ENCODE measurements around the gene HSPG2. TPM values are rescaled to one million over a fixed set of nuclear protein-coding genes. Genes with fewer than 3 reads are reported as not detected.

The HSPG2 gene
- total and polyA plus RNA-seq, 2 donors (not counting 1 experiment from before 2014, with no cell fraction given): 2.0 to 4.5 TPM

GRCh38 chr1:21822349-21822748 is 114.8 kb downstream of the HSPG2 start:
- ATAC-seq (ENCODE audit: low read depth) (no peak), DNase-seq (no peak)
- WGBS (ENCODE audit: insufficient coverage): 59% methylated on average over 4 of the region's 9 CpGs
- Histone ChIP-seq H3K4me3 (ENCODE audit: control extremely low read depth in 1 of 5, extremely low read depth in 1 of 5, insufficient read depth in 1 of 5, low read depth in 2 of 5, low read length in 4 of 5) (no peak overlapping the region), H3K27ac (ENCODE audit: low read length in 2 of 2) (no peak overlapping the region), H3K9ac (ENCODE audit: low read length) (no peak overlapping the region), H3K9me3 (ENCODE audit: control extremely low read depth in 1 of 3, control insufficient read depth in 2 of 3, insufficient read depth in 1 of 3, low read length in 2 of 3) (peaks cover 0 to 5% (median 0%) of the 10 kb centered on the region in 3 donors), H2AFZ (ENCODE audit: insufficient read depth, low read depth, low read length, poor library complexity, severe bottlenecking) (no peak overlapping the region), H3K27me3 (replicated peaks in 1 of 4; ENCODE audit: control extremely low read depth in 1 of 4, control insufficient read depth in 3 of 4, insufficient read depth in 4 of 4, low read length in 3 of 4) (no peaks in the 10 kb centered on the region), H3K79me2 (ENCODE audit: control insufficient read depth, insufficient read depth, low read length) (no peaks in the 10 kb centered on the region), H3K36me3 (replicated peaks in 1 of 2; ENCODE audit: control extremely low read depth in 1 of 2, control insufficient read depth in 1 of 2, extremely low read depth in 1 of 2, insufficient read depth in 2 of 2, low read length in 1 of 2) (no peaks in the 10 kb centered on the region), H3K4me1 (ENCODE audit: control insufficient read depth in 2 of 2, insufficient read depth in 2 of 2, low read length in 2 of 2) (no peaks in the 10 kb centered on the region), H3K4me2 (replicated peaks; ENCODE audit: low read depth, low read length, poor library complexity, severe bottlenecking) (no peak overlapping the region), H4K20me1 (ENCODE audit: control insufficient read depth, insufficient read depth, low read length, poor library complexity, severe bottlenecking) (no peaks in the 10 kb centered on the region)
- Mint-ChIP-seq H3K27me3 (no peaks in the 10 kb centered on the region), H3K4me3 (no peak overlapping the region), H3K4me1 (peaks cover 6% of the 10 kb centered on the region), H3K9me3 (ENCODE audit: insufficient read depth) (no peaks in the 10 kb centered on the region), H3K27ac (no peak overlapping the region)
- POLR2A ChIA-PET: no interaction called here
- intact Hi-C loops (cut with micrococcal nuclease): no loop called here
- CTCF ChIA-PET: no interaction called here
- TF ChIP-seq CTCF (IDR thresholded peaks at IDR 0.05) (no peak), EZH2 (IDR thresholded peaks at IDR 0.05; ENCODE audit: borderline replicate concordance, insufficient read depth, low read depth, low read length, poor library complexity, severe bottlenecking) (no peak)

- Histone ChIP-seq H3K4me1 (ENCODE audit: control insufficient read depth in 2 of 2, insufficient read depth in 2 of 2, low read length in 2 of 2) (no peaks in the 10 kb centered on the region), H3K9me3 (ENCODE audit: control extremely low read depth in 1 of 3, control insufficient read depth in 2 of 3, insufficient read depth in 1 of 3, low read length in 2 of 3) (peaks cover 0 to 5% (median 0%) of the 10 kb centered on the region in 3 donors), H3K4me2 (replicated peaks; ENCODE audit: low read depth, low read length, poor library complexity, severe bottlenecking) (no peak overlapping the region), H3K4me3 (ENCODE audit: control extremely low read depth in 1 of 5, extremely low read depth in 1 of 5, insufficient read depth in 1 of 5, low read depth in 2 of 5, low read length in 4 of 5) (no peak overlapping the region), H3K27me3 (replicated peaks in 1 of 4; ENCODE audit: control extremely low read depth in 1 of 4, control insufficient read depth in 3 of 4, insufficient read depth in 4 of 4, low read length in 3 of 4) (no peaks in the 10 kb centered on the region), H3K27ac (ENCODE audit: low read length in 2 of 2) (no peak overlapping the region), H3K9ac (ENCODE audit: low read length) (no peak overlapping the region), H3K79me2 (ENCODE audit: control insufficient read depth, insufficient read depth, low read length) (no peaks in the 10 kb centered on the region), H4K20me1 (ENCODE audit: control insufficient read depth, insufficient read depth, low read length, poor library complexity, severe bottlenecking) (no peaks in the 10 kb centered on the region), H2AFZ (ENCODE audit: insufficient read depth, low read depth, low read length, poor library complexity, severe bottlenecking) (no peak overlapping the region), H3K36me3 (replicated peaks in 1 of 2; ENCODE audit: control extremely low read depth in 1 of 2, control insufficient read depth in 1 of 2, extremely low read depth in 1 of 2, insufficient read depth in 2 of 2, low read length in 1 of 2) (no peaks in the 10 kb centered on the region)
- intact Hi-C loops (cut with micrococcal nuclease): no loop called here
- whole genome bisulfite sequencing (ENCODE audit: insufficient coverage): 86% methylated on average over 8 of the region's 11 CpGs
- no peak overlapping the region for H3K27ac Mint-ChIP-seq
- POLR2A ChIA-PET: no interaction called here
- no peak for DNase-seq
- ATAC-seq (ENCODE audit: low read depth): no peak
- H3K4me3 Mint-ChIP-seq: no peak overlapping the region
- no peaks in the 10 kb centered on the region for H3K27me3 Mint-ChIP-seq
- CTCF ChIA-PET: interaction anchor here (0.6 kb wide), 1 partner anchor 57 kb away, joined by 3 read pairs; no protein-coding TSS in a partner anchor
- no peaks in the 10 kb centered on the region for H3K9me3 Mint-ChIP-seq (ENCODE audit: insufficient read depth)
- TF ChIP-seq CTCF (IDR thresholded peaks at IDR 0.05) (no peak), EZH2 (IDR thresholded peaks at IDR 0.05; ENCODE audit: borderline replicate concordance, insufficient read depth, low read depth, low read length, poor library complexity, severe bottlenecking) (no peak)
- peaks cover 6% of the 10 kb centered on the region for H3K4me1 Mint-ChIP-seq
Measured at GRCh38 chr1:21821385-21822019, 115.6 kb downstream of the HSPG2 start.

All from B cell (primary cell).